ENCODE data around the gene GMIP.
"Not testable (repeated sequence)": the region's sequence is repeated elsewhere in the genome, so short reads cannot be mapped to it uniquely, and the experiment has no call there.

Gene GMIP

GRCh38 chr19:19670070-19670551 is 26.7 kb upstream of the GMIP start:
- Histone ChIP-seq H3K36me3 (peaks cover 41% of the 10 kb centered on the region), H3K27me3 (no peaks in the 10 kb centered on the region), H3K9ac (peak overlapping the region; percentile 95), H3K9me3 (peaks cover 49% of the 10 kb centered on the region), H3K4me3 (peak overlapping the region; percentile 95), H3K4me2 (peak overlapping the region; percentile 86), H4K20me1 (no peaks in the 10 kb centered on the region), H3K4me1 (peaks cover 36% of the 10 kb centered on the region), H3K27ac (no peak overlapping the region)
- no peak for TF ChIP-seq Cebpa-rat (IDR thresholded peaks at IDR 0.05)

- H3K9ac ChIP-seq: peak within 1 kb of the TSS; percentile 95
- peak within 1 kb of the TSS; percentile 95 for H3K4me3 ChIP-seq
- peaks cover 24% of the 10 kb centered on the region for H3K36me3 ChIP-seq
- H3K27ac ChIP-seq: peak within 1 kb of the TSS; percentile 96
- H3K4me1 ChIP-seq: peaks cover 42% of the 10 kb centered on the region
- peak within 1 kb of the TSS; percentile 86 for H3K4me2 ChIP-seq
- H3K9me3 ChIP-seq: peaks cover 32% of the 10 kb centered on the region
- no peaks in the 10 kb centered on the region for H3K27me3 ChIP-seq
- H4K20me1 ChIP-seq: no peaks in the 10 kb centered on the region
- TF ChIP-seq Cebpa-rat (IDR thresholded peaks at IDR 0.05): no peak
Observed at GRCh38 chr19:19668230-19669012, 25.0 kb upstream of the GMIP start, which contains the start of gene ZNF101. Gene ZNF101 (plus strand): TSS chr19:19668839. CDS start chr19:19668964, 125 bp downstream.

GRCh38 chr19:19665420-19665948 is 22.0 kb upstream of the GMIP start:
- H4K20me1 ChIP-seq: peaks cover 27% of the 10 kb centered on the region
- not testable (repeated sequence) for H3K4me2 ChIP-seq, H3K27me3 ChIP-seq, H3K4me3 ChIP-seq, H3K9me3 ChIP-seq, H3K27ac ChIP-seq, H3K9ac ChIP-seq
- peaks cover 63% of the 10 kb centered on the region for H3K4me1 ChIP-seq
- peaks cover 12% of the 10 kb centered on the region for H3K36me3 ChIP-seq

DNA sequence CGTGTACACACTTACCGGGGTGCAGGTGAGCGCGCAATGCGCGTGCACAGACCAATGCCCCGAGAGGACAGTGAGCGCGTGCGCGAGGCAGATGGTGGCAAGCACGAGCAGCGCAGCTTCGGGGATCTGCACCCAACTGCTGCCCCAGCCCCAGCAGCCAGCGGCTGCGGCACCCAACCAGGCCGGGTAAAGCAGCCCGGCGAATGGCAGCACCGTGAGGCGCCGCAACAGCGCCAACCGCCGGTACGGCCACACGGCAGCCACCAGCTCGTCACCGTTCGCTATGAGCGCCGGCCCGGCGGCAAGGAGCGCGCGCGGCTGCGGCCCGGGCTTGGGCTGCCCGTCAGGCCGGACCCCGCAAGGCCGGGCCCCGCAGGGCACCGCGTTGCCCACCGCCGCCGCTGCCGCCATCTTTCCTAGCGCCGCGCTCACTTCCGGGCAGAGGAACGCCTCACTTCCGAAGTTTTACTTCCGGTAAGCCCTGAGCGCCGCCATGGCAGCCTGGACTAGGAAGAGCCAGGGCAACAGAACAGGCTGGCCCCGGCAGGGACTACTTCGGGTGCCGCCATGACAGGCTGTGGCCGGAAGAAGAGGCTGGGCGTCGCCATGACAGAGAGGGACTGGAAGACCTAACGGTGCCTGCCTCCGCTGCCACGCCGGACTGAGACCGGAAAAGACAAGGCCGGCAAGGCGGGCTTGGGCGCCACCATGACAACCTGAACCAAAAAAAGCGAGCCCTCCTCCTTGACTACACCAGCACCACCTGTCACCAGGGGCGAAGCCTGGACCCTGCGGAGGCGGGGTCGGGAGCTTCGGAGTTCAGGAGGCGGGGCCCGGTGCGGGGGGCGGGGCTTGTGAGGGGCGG is 20.0 kb upstream of the GMIP start, which contains the start of gene ATP13A1:
ATP13A1 (minus strand) TSS at position 421 of the 865 bp plus-strand sequence; CDS start at position 411, 10 bp downstream.
- peak within 1 kb of the TSS; percentile 88 for H3K4me3 ChIP-seq
- peak within 1 kb of the TSS; percentile 97 for H3K4me2 ChIP-seq
- H4K20me1 ChIP-seq: peaks cover 43% of the 10 kb centered on the region
- peak within 1 kb of the TSS; percentile 96 for H3K9ac ChIP-seq
- peaks cover 29% of the 10 kb centered on the region for H3K36me3 ChIP-seq
- H3K9me3 ChIP-seq: no peaks in the 10 kb centered on the region
- no peak for TF ChIP-seq Cebpa-rat (IDR thresholded peaks at IDR 0.05)
- H3K4me1 ChIP-seq: peaks cover 50% of the 10 kb centered on the region
- no peaks in the 10 kb centered on the region for H3K27me3 ChIP-seq
- H3K27ac ChIP-seq: peak within 1 kb of the TSS; percentile 98

DNA sequence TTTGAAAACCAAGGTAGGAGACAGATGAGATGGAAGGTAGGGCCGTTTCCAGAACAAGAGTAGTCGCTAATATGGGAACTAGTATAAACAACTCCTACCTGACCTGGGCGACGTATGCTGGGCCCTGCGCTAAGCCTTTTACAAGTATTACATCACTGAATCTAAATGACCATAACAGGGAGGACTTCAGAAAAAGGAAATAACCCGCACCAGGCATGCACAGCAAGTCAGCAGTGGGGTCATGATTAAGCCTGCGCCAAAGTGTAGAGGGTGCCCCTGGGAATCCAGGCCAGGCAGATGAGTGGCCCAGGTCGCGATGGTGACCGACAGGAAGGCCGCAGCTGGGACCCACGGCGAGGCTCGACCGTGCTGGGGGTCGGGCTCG is 19.4 kb upstream of the GMIP start:
- H3K4me1 ChIP-seq: peaks cover 51% of the 10 kb centered on the region
- peak overlapping the region; percentile 98 for H3K27ac ChIP-seq
- H3K36me3 ChIP-seq: peaks cover 35% of the 10 kb centered on the region
- TF ChIP-seq Cebpa-rat (IDR thresholded peaks at IDR 0.05): no peak
- no peaks in the 10 kb centered on the region for H3K9me3 ChIP-seq
- H3K4me3 ChIP-seq: peak overlapping the region; percentile 88
- H3K4me2 ChIP-seq: peak overlapping the region; percentile 97
- peaks cover 49% of the 10 kb centered on the region for H4K20me1 ChIP-seq
- H3K9ac ChIP-seq: peak overlapping the region; percentile 96
- no peaks in the 10 kb centered on the region for H3K27me3 ChIP-seq

DNA sequence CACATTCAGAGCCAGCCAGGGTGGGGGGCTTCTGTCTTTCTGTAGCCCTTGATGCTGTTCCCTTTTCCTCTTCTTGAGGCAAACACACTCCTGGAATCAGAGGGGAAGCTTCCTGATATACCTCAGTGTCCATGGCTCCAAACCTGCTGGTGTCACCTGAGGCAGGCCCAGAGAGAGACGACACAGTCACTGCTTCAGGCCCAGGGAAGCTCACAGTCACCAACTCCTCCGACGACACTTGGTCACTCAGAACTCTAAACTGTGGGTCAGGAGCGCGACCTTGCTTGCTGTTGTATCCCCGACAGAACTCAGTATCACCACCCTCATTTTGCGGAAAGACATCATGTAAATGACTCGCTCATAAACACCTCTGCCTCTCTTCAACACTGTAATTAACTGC is 18.9 kb upstream of the GMIP start:
- H3K4me2 ChIP-seq: peak overlapping the region; percentile 97
- H3K9ac ChIP-seq: peak overlapping the region; percentile 96
- TF ChIP-seq Cebpa-rat (IDR thresholded peaks at IDR 0.05): no peak
- H3K4me3 ChIP-seq: peak overlapping the region; percentile 88
- no peaks in the 10 kb centered on the region for H3K27me3 ChIP-seq
- H4K20me1 ChIP-seq: peaks cover 54% of the 10 kb centered on the region
- H3K27ac ChIP-seq: peak overlapping the region; percentile 98
- H3K36me3 ChIP-seq: peaks cover 41% of the 10 kb centered on the region
- H3K4me1 ChIP-seq: peaks cover 51% of the 10 kb centered on the region
- H3K9me3 ChIP-seq: no peaks in the 10 kb centered on the region

- no peak for TF ChIP-seq Cebpa-rat (IDR thresholded peaks at IDR 0.05)
- Histone ChIP-seq H3K36me3 (peaks cover 46% of the 10 kb centered on the region), H3K4me1 (peaks cover 51% of the 10 kb centered on the region), H3K27me3 (no peaks in the 10 kb centered on the region), H3K9ac (peak overlapping the region; percentile 96; the same call in 1 of the 2 replicates), H3K9me3 (no peaks in the 10 kb centered on the region), H3K4me2 (peak overlapping the region; percentile 97), H4K20me1 (peaks cover 60% of the 10 kb centered on the region), H3K27ac (peak overlapping the region; percentile 98), H3K4me3 (peak overlapping the region; percentile 88)
Observed at GRCh38 chr19:19661675-19662251, 18.3 kb upstream of the GMIP start.

GRCh38 chr19:19661141-19661674 is 17.8 kb upstream of the GMIP start:
- Histone ChIP-seq H4K20me1 (peaks cover 65% of the 10 kb centered on the region), H3K4me3 (peak overlapping the region; percentile 88), H3K4me1 (peaks cover 46% of the 10 kb centered on the region), H3K27me3 (no peaks in the 10 kb centered on the region), H3K27ac (peak overlapping the region; percentile 98), H3K4me2 (peak overlapping the region; percentile 97), H3K9ac (peak overlapping the region; percentile 96; the same call in 1 of the 2 replicates), H3K36me3 (peaks cover 52% of the 10 kb centered on the region), H3K9me3 (no peaks in the 10 kb centered on the region)
- TF ChIP-seq Cebpa-rat (IDR thresholded peaks at IDR 0.05): no peak
